ENCODE data around the gene MYT1.

DNA sequence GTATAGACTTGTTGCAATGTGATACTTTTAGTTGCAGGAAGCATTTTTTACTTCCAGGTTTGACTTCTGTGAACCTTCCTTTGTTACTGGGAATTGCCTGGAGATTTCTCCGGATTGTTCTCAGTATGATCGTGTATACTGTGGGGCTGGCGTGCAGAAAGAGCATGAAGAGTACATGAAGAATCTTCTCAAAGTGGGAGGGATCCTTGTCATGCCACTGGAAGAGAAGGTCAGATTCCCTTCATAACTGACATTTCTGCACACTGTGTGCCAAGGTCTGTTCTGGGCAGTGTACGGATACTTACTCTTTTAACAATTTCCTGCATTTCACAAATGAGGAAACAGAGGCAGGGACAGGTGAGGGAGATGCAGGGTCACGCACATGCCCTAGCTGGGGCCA, 100.9 kb downstream of the MYT1 start:
- TF ChIP-seq POLR2AphosphoS5 (IDR thresholded peaks at IDR 0.05): no peak
- no peak for TF ChIP-seq POLR2A (IDR thresholded peaks at IDR 0.05; ENCODE audit: low read depth)
- no peak for TF ChIP-seq CTCF (IDR thresholded peaks at IDR 0.05)
